Suprapubic skin (tissue), 4 donors: ENCODE results near the gene SMIM24. TPM values are rescaled to one million over a fixed set of nuclear protein-coding genes. Genes with fewer than 3 reads are reported as not detected.
A peak's percentile ranks its signal among the peaks of the same experiment; 100 is the strongest.
"Not testable (repeated sequence)": the region's sequence is repeated elsewhere in the genome, so short reads cannot be mapped to it uniquely, and the experiment has no call there.

Experiments used
- DNase-seq, 2 donors: peaks; one replicate each; pipeline ENCODE4 v3.0.0-alpha.2; 2019; ENCODE audit warnings: low spot score in 2 of 2
- H3K27ac ChIP-seq: fragments of 200-600 bp; sonication (generic); one replicate; pipeline ENCODE4 v1.5.1; 2019
- H3K27me3 ChIP-seq: fragments of 200-600 bp; sonication (generic); one replicate; pipeline ENCODE4 v1.5.1; 2019
- H3K36me3 ChIP-seq: fragments of 200-600 bp; sonication (generic); one replicate; pipeline ENCODE4 v1.5.1; 2019
- H3K4me1 ChIP-seq: fragments of 200-600 bp; sonication (generic); one replicate; pipeline ENCODE4 v1.5.1; 2019
- H3K4me3 ChIP-seq: fragments of 200-600 bp; sonication (generic); one replicate; pipeline ENCODE4 v1.5.1; 2019; ENCODE audit warnings: mild to moderate bottlenecking
- H3K9me3 ChIP-seq: fragments of 200-600 bp; sonication (generic); one replicate; pipeline ENCODE4 v1.5.1; 2019
- CTCF ChIP-seq, 2 donors: fragments of 200-600 bp in 1 of 2; fragments of 450-650 bp in 1 of 2; sonication (generic) in 1 of 2; IDR thresholded peaks; one replicate each; pipeline ENCODE4 v1.5.1; 2016 to 2019; ENCODE audit warnings: antibody characterized with exemption in 2 of 2, mild to moderate bottlenecking in 1 of 2, moderate library complexity in 1 of 2
- EP300 ChIP-seq: sonication (generic); formaldehyde crosslinking; IDR thresholded peaks from one replicate; pipeline ENCODE4 v1.6.1; 2017; ENCODE audit warnings: antibody characterized with exemption
- POLR2A ChIP-seq, 2 donors: fragments of 450-650 bp; IDR thresholded peaks; one replicate each; pipeline ENCODE4 v1.6.1; 2017; ENCODE audit warnings: antibody characterized with exemption in 2 of 2, mild to moderate bottlenecking in 2 of 2, moderate library complexity in 2 of 2
- POLR2AphosphoS5 ChIP-seq, 3 donors: sonication (generic); formaldehyde crosslinking; IDR thresholded peaks; one replicate each; pipeline ENCODE4 v1.6.1; 2017; ENCODE audit warnings: antibody characterized with exemption in 3 of 3
- WGBS: methylation state at CpG from one replicate; pipeline ENCODE4 v1.1.5; 2018; 5-methylcytosine and 5-hydroxymethylcytosine counted together
- total RNA-seq, 4 donors: library from RNA; depleted of rRNA; stranded (reverse); fragments of >200 nt; gene quantifications; one replicate each; pipeline ENCODE4 v1.1.0, GENCODE V29; 2016

The SMIM24 gene
- total RNA-seq, 4 donors from 2014 or later, result 2.1 TPM; not detected in 3

- Histone ChIP-seq H3K4me3 (no peak overlapping the region), H3K27me3 (no peaks in the 10 kb centered on the region), H3K27ac (peak overlapping the region; percentile 56), H3K4me1 (peaks cover 14% of the 10 kb centered on the region), H3K36me3 (peaks cover 97% of the 10 kb centered on the region), H3K9me3 (no peaks in the 10 kb centered on the region)
- TF ChIP-seq POLR2AphosphoS5 (IDR thresholded peaks at IDR 0.05) (no peak), POLR2A (IDR thresholded peaks at IDR 0.05) (no peak), EP300 (no peak), CTCF (IDR thresholded peaks at IDR 0.05) (no peak)
- 94% methylated on average over 38 of the region's 38 CpGs for WGBS
- no peak for DNase-seq
These were observed 28.0 kb downstream of the SMIM24 start for GRCh38 chr19:3452171-3452941.

GRCh38 chr19:3451451-3451866 is 28.9 kb downstream of the SMIM24 start:
- 73% methylated on average over 10 of the region's 10 CpGs for WGBS
- H3K36me3 ChIP-seq, result peaks cover 93% of the 10 kb centered on the region
- no peak for DNase-seq

GRCh38 chr19:3450796-3451411 is 29.4 kb downstream of the SMIM24 start:
- TF ChIP-seq POLR2AphosphoS5 (IDR thresholded peaks at IDR 0.05) (peak in 1 of 3 donors; percentile 8), EP300 (peak; percentile 97), POLR2A (IDR thresholded peaks at IDR 0.05) (no peak)
- H3K4me3 ChIP-seq, result no peak overlapping the region
- no peaks in the 10 kb centered on the region for H3K9me3 ChIP-seq
- peak overlapping the region; percentile 56 for H3K27ac ChIP-seq
- H3K27me3 ChIP-seq, result no peaks in the 10 kb centered on the region
- H3K4me1 ChIP-seq, result peaks cover 7% of the 10 kb centered on the region
- WGBS, result 27% methylated on average over 12 of the region's 12 CpGs
- DNase-seq, result peak in 1 of 2 donors; percentile 84
- H3K36me3 ChIP-seq, result peaks cover 93% of the 10 kb centered on the region

More at GRCh38 chr19:3451451-3451866, 28.9 kb downstream of the SMIM24 start:
- no peaks in the 10 kb centered on the region for H3K27me3 ChIP-seq
- H3K4me1 ChIP-seq, result peaks cover 7% of the 10 kb centered on the region
- no peak for TF ChIP-seq POLR2AphosphoS5 (IDR thresholded peaks at IDR 0.05)
- TF ChIP-seq POLR2A (IDR thresholded peaks at IDR 0.05), result no peak
- no peak overlapping the region for H3K4me3 ChIP-seq
- H3K9me3 ChIP-seq, result no peaks in the 10 kb centered on the region
- H3K27ac ChIP-seq, result peak overlapping the region; percentile 56

GRCh38 chr19:3448616-3449334 is 31.6 kb downstream of the SMIM24 start:
- H3K27ac ChIP-seq, result no peak overlapping the region
- H3K4me1 ChIP-seq, result peaks cover 20% of the 10 kb centered on the region
- no peaks in the 10 kb centered on the region for H3K27me3 ChIP-seq
- peaks cover 87% of the 10 kb centered on the region for H3K36me3 ChIP-seq
- H3K4me3 ChIP-seq, result no peak overlapping the region
- no peak for DNase-seq
- no peaks in the 10 kb centered on the region for H3K9me3 ChIP-seq
- 88% methylated on average over 21 of the region's 28 CpGs for WGBS
- TF ChIP-seq POLR2AphosphoS5 (IDR thresholded peaks at IDR 0.05), result no peak
- TF ChIP-seq POLR2A (IDR thresholded peaks at IDR 0.05), result no peak
- TF ChIP-seq EP300, result no peak
- TF ChIP-seq CTCF (IDR thresholded peaks at IDR 0.05), result no peak

GRCh38 chr19:3446657-3447056 is 33.7 kb downstream of the SMIM24 start:
- Histone ChIP-seq H3K4me1 (peaks cover 31% of the 10 kb centered on the region), H3K36me3 (peaks cover 85% of the 10 kb centered on the region)
- not testable (repeated sequence) for H3K9me3 ChIP-seq, DNase-seq, H3K27me3 ChIP-seq, H3K4me3 ChIP-seq, H3K27ac ChIP-seq
- WGBS, result 100% methylated on average over 2 of the region's 4 CpGs

- 75% methylated on average over 24 of the region's 24 CpGs for WGBS
These were observed 35.6 kb downstream of the SMIM24 start for GRCh38 chr19:3444695-3445234.

More at GRCh38 chr19:3444695-3445234, 35.6 kb downstream of the SMIM24 start:
- no peak for DNase-seq
- peaks cover 27% of the 10 kb centered on the region for H3K4me1 ChIP-seq
- TF ChIP-seq POLR2A (IDR thresholded peaks at IDR 0.05) (no peak), POLR2AphosphoS5 (IDR thresholded peaks at IDR 0.05) (no peak), EP300 (no peak), CTCF (IDR thresholded peaks at IDR 0.05) (no peak)
- peaks cover 77% of the 10 kb centered on the region for H3K36me3 ChIP-seq
- no peak overlapping the region for H3K4me3 ChIP-seq
- H3K27ac ChIP-seq, result no peak overlapping the region
- H3K27me3 ChIP-seq, result no peaks in the 10 kb centered on the region
- H3K9me3 ChIP-seq, result no peaks in the 10 kb centered on the region
